SK-N-SH (cell line): ENCODE measurements around the gene EAF2. TPM values are rescaled to one million over a fixed set of nuclear protein-coding genes. Genes with fewer than 3 reads are reported as not detected.

Source experiments
- CTCF ChIA-PET: fragments of 300-600, 350-600 bp; formaldehyde crosslinking; extraction: SDS; loops from one replicate; lab custom pipeline; 2021; lab: Yijun Ruan, JAX
- POLR2A ChIA-PET: fragments of 350-600 bp; sonication (Branson Sonifier 250); formaldehyde crosslinking; extraction: SDS; loops from one replicate; lab custom pipeline; 2020; ENCODE audit warnings: antibody characterized with exemption, inconsistent platforms; lab: Yijun Ruan, JAX
- DNase-seq: peaks from one replicate; pipeline ENCODE4 v3.0.0; 2012
- H2AFZ ChIP-seq: fragments of 200-600 bp; sonication (generic); 2 replicates; pipeline ENCODE4 v1.8.1; 2016; ENCODE audit warnings: antibody characterized with exemption, mild to moderate bottlenecking, low read depth
- H3F3A ChIP-seq: fragments of 200-600 bp; sonication (generic); replicated peaks from 2 replicates; pipeline ENCODE3; 2016; ENCODE audit warnings: antibody characterized with exemption, mild to moderate bottlenecking; ENCODE audit not compliant: insufficient read depth
- H3K27ac ChIP-seq, 2 experiments: fragments of 200-500 bp in 1 of 2; fragments of 200-600 bp in 1 of 2; sonication (Bioruptor generic) in 1 of 2; sonication (generic), shearing (Covaris generic) in 1 of 2; 2 replicates each; pipeline versions ENCODE4 v1.5.1 to v1.6.1; 2014 to 2016; ENCODE audit warnings: low read depth in 2 of 2, inconsistent platforms in 1 of 2, low read length in 1 of 2, mild to moderate bottlenecking in 1 of 2, mixed read lengths in 1 of 2
- H3K27me3 ChIP-seq: fragments of 200-600 bp; sonication (generic), shearing (Covaris generic); 2 replicates; pipeline ENCODE4 v1.6.1; 2016; ENCODE audit warnings: mixed run types; ENCODE audit not compliant: insufficient read depth
- H3K36me3 ChIP-seq, 2 experiments: fragments of 200-500 bp in 1 of 2; fragments of 200-600 bp in 1 of 2; sonication (Bioruptor generic) in 1 of 2; sonication (generic) in 1 of 2; replicated peaks in 1 of 2; 2 replicates each; pipeline versions ENCODE3 to v1.5.1; 2014 to 2016; ENCODE audit warnings: low read length in 1 of 2, mild to moderate bottlenecking in 1 of 2; ENCODE audit not compliant: insufficient read depth in 2 of 2, control insufficient read depth in 1 of 2
- H3K4me1 ChIP-seq, 2 experiments: fragments of 200-500 bp in 1 of 2; fragments of 200-600 bp in 1 of 2; sonication (Bioruptor generic) in 1 of 2; sonication (generic), shearing (Covaris generic) in 1 of 2; 2 replicates each; pipeline versions ENCODE4 v1.5.1 to v1.6.1; 2014 to 2016; ENCODE audit warnings: low read depth in 1 of 2, low read length in 1 of 2, mixed run types in 1 of 2; ENCODE audit not compliant: insufficient read depth in 2 of 2, control insufficient read depth in 1 of 2
- H3K4me2 ChIP-seq: fragments of 200-600 bp; sonication (generic), shearing (Covaris generic); 2 replicates; pipeline ENCODE4 v1.6.1; 2017; ENCODE audit warnings: mixed run types
- H3K4me3 ChIP-seq, 2 experiments: fragments of 200-500 bp in 1 of 2; fragments of 200-600 bp in 1 of 2; sonication (Bioruptor generic) in 1 of 2; sonication (generic), shearing (Covaris generic) in 1 of 2; 2 replicates each; pipeline versions ENCODE4 v1.5.1 to v1.8.1; 2014 to 2016; ENCODE audit warnings: low read depth in 2 of 2, inconsistent platforms in 1 of 2, low read length in 1 of 2, mild to moderate bottlenecking in 1 of 2, mixed read lengths in 1 of 2, moderate library complexity in 1 of 2
- H3K79me2 ChIP-seq: fragments of 200-600 bp; sonication (generic); 2 replicates; pipeline ENCODE4 v1.8.1; 2017; ENCODE audit warnings: mild to moderate bottlenecking; ENCODE audit not compliant: insufficient read depth
- H3K9ac ChIP-seq: fragments of 200-600 bp; sonication (generic); 2 replicates; pipeline ENCODE4 v1.6.1; 2017; ENCODE audit warnings: mixed run types
- H3K9me2 ChIP-seq: fragments of 200-600 bp; sonication (generic); 2 replicates; pipeline ENCODE4 v1.6.1; 2017; ENCODE audit warnings: mixed run types
- H3K9me3 ChIP-seq: fragments of 200-600 bp; sonication (generic); 2 replicates; pipeline ENCODE4 v1.6.1; 2017; ENCODE audit warnings: mixed run types, mild to moderate bottlenecking, moderate library complexity
- H4K20me1 ChIP-seq: fragments of 200-600 bp; sonication (generic); 2 replicates; pipeline ENCODE4 v1.6.1; 2017; ENCODE audit warnings: mild to moderate bottlenecking, mixed run types; ENCODE audit not compliant: insufficient read depth
- ELF1 ChIP-seq: IDR thresholded peaks from 2 replicates; pipeline ENCODE4 v1.4.0; 2012
- EP300 ChIP-seq, 2 experiments: IDR thresholded peaks; 2 replicates each; pipeline versions ENCODE4 v1.4.0 to v1.6.1; 2012; ENCODE audit warnings: borderline replicate concordance in 1 of 2, low read depth in 1 of 2, low read length in 1 of 2
- EZH2phosphoT487 ChIP-seq: fragments of 200-600 bp; sonication (generic); IDR thresholded peaks from 2 replicates; pipeline ENCODE4 v1.6.1; 2017; ENCODE audit warnings: low read depth, mixed run types, mild to moderate bottlenecking, antibody characterized with exemption, moderate library complexity, borderline replicate concordance
- FOSL2 ChIP-seq: IDR thresholded peaks from 2 replicates; pipeline ENCODE4 v1.4.0; 2012; ENCODE audit warnings: low read depth, mild to moderate bottlenecking, moderate library complexity, borderline replicate concordance
- FOXJ3 ChIP-seq: sonication (generic); formaldehyde crosslinking; IDR thresholded peaks from 2 replicates; pipeline ENCODE4 v1.5.1; 2020; ENCODE audit warnings: mild to moderate bottlenecking, missing genetic modification reagents
- GATA2 ChIP-seq: sonication (generic); formaldehyde crosslinking; IDR thresholded peaks from 2 replicates; pipeline ENCODE4 v1.5.0; 2020; ENCODE audit warnings: mild to moderate bottlenecking, missing genetic modification reagents
- JUND ChIP-seq: IDR thresholded peaks from 2 replicates; pipeline ENCODE4 v1.4.0; 2012
- MAX ChIP-seq: IDR thresholded peaks from 2 replicates; pipeline ENCODE4 v1.4.0; 2012; ENCODE audit warnings: low read depth
- MXI1 ChIP-seq: IDR thresholded peaks from 2 replicates; pipeline ENCODE4 v1.6.1; 2012; ENCODE audit warnings: mild to moderate bottlenecking, low read depth, low read length, improper control_type of control experiment
- POLR2AphosphoS5 ChIP-seq: IDR thresholded peaks from 2 replicates; pipeline ENCODE4 v1.6.1; 2012; ENCODE audit warnings: low read depth, low read length
- RAD21 ChIP-seq: IDR thresholded peaks from 2 replicates; pipeline ENCODE4 v1.6.1; 2012; ENCODE audit warnings: mild to moderate bottlenecking, low read length
- REST ChIP-seq: IDR thresholded peaks from 2 replicates; pipeline ENCODE4 v1.6.1; 2012; ENCODE audit warnings: mild to moderate bottlenecking, low read depth, low read length, moderate library complexity
- RFX5 ChIP-seq: IDR thresholded peaks from 2 replicates; pipeline ENCODE4 v1.6.1; 2012; ENCODE audit warnings: mild to moderate bottlenecking, improper control_type of control experiment, low read length
- RXRA ChIP-seq: IDR thresholded peaks from 2 replicates; pipeline ENCODE4 v1.4.0; 2012; ENCODE audit warnings: low read depth, mild to moderate bottlenecking, borderline replicate concordance
- SIN3A ChIP-seq: IDR thresholded peaks from 2 replicates; pipeline ENCODE4 v1.6.1; 2012; ENCODE audit warnings: low read depth, mild to moderate bottlenecking, low read length, moderate library complexity, borderline replicate concordance
- USF1 ChIP-seq: IDR thresholded peaks from 2 replicates; pipeline ENCODE4 v1.4.0; 2012; ENCODE audit warnings: low read depth, borderline replicate concordance
- USF2 ChIP-seq: fragments of 150-350 bp; IDR thresholded peaks from 2 replicates; pipeline ENCODE4 v1.6.1; 2017; ENCODE audit warnings: antibody characterized with exemption, low read length, low read depth, borderline replicate concordance
- YY1 ChIP-seq: IDR thresholded peaks from 2 replicates; pipeline ENCODE4 v1.4.0; 2012; ENCODE audit warnings: low read depth, mild to moderate bottlenecking
- WGBS: methylation state at CpG from one replicate; pipeline ENCODE4 v1.1.6; 2017; ENCODE audit warnings: low lambda C conversion rate; 5-methylcytosine and 5-hydroxymethylcytosine counted together
- polyA plus RNA-seq, 3 experiments: library from polyadenylated mRNA; depleted of rRNA; stranded (reverse); fragments of >200 nt; gene quantifications; 2 replicates each; pipeline ENCODE4 v1.2.3, GENCODE V29; 2012
- TF ChIP-seq, protein P1 (sequence below): fragments of 200-600 bp; sonication (generic); IDR thresholded peaks from 2 replicates; pipeline ENCODE4 v1.6.1; 2017; ENCODE audit warnings: antibody characterized with exemption, mild to moderate bottlenecking, moderate library complexity

Gene EAF2
- polyA plus RNA-seq, 1 of the 3 experiments (the other 2 are of a cell fraction): 0.85 TPM

- Histone ChIP-seq H3K4me1 (no peaks in the 10 kb centered on the region), H3K4me2 (no peak overlapping the region), H2AFZ (no peak overlapping the region), H3K27ac (no peak overlapping the region), H3K79me2 (no peaks in the 10 kb centered on the region), H4K20me1 (no peaks in the 10 kb centered on the region), H3K4me3 (no peak overlapping the region), H3K9me3 (no peaks in the 10 kb centered on the region), H3K27me3 (no peaks in the 10 kb centered on the region), H3K9ac (no peak overlapping the region), H3K9me2 (no peaks in the 10 kb centered on the region), H3K36me3 (peaks cover 58 to 65% of the 10 kb centered on the region in 2 experiments), H3F3A (no peaks in the 10 kb centered on the region)
- 92% methylated on average over 2 of the region's 2 CpGs for WGBS
- ChIA-PET CTCF (interaction anchor here (1.2 kb wide), 1 partner anchor 606 kb away, joined by 3 read pairs; no protein-coding TSS in a partner anchor), POLR2A (no interaction called here)
- TF ChIP-seq GATA2 (CRISPR knock-in tag) (no peak), EZH2phosphoT487 (no peak), FOSL2 (no peak), SIN3A (no peak), RXRA (no peak), JUND (no peak), RAD21 (no peak), POLR2AphosphoS5 (no peak), USF2 (no peak), RFX5 (no peak), MAX (no peak), ELF1 (no peak), MXI1 (no peak), FOXJ3 (no peak), REST (no peak), EP300 (IDR thresholded peaks at IDR 0.05; ENCODE audit: borderline replicate concordance in 1 of 2, low read depth in 1 of 2, low read length in 1 of 2) (no peak), YY1 (no peak), USF1 (no peak)
- TF ChIP-seq, protein P1, sequence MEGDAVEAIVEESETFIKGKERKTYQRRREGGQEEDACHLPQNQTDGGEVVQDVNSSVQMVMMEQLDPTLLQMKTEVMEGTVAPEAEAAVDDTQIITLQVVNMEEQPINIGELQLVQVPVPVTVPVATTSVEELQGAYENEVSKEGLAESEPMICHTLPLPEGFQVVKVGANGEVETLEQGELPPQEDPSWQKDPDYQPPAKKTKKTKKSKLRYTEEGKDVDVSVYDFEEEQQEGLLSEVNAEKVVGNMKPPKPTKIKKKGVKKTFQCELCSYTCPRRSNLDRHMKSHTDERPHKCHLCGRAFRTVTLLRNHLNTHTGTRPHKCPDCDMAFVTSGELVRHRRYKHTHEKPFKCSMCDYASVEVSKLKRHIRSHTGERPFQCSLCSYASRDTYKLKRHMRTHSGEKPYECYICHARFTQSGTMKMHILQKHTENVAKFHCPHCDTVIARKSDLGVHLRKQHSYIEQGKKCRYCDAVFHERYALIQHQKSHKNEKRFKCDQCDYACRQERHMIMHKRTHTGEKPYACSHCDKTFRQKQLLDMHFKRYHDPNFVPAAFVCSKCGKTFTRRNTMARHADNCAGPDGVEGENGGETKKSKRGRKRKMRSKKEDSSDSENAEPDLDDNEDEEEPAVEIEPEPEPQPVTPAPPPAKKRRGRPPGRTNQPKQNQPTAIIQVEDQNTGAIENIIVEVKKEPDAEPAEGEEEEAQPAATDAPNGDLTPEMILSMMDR: no peak
- DNase-seq: no peak
Measured at GRCh38 chr3:121786485-121786884, 48.5 kb upstream of the EAF2 start.
